Tibial nerve (tissue), 4 donors: ENCODE data around the gene C6orf118.

ENCODE experiments used
- CTCF ChIP-seq, 5 experiments: fragments of 200-600 bp in 3 of 5; fragments of 450-650 bp in 2 of 5; sonication (generic) in 3 of 5; IDR thresholded peaks; one replicate each; pipeline ENCODE4 v1.5.1; 2016 to 2019; ENCODE audit warnings: antibody characterized with exemption in 5 of 5, mild to moderate bottlenecking in 3 of 5, moderate library complexity in 2 of 5
- EP300 ChIP-seq, 2 donors: sonication (generic); formaldehyde crosslinking; IDR thresholded peaks; one replicate each; pipeline ENCODE4 v1.6.1; 2017; ENCODE audit warnings: antibody characterized with exemption in 2 of 2, mild to moderate bottlenecking in 1 of 2
- POLR2A ChIP-seq, 2 donors: fragments of 450-650 bp; IDR thresholded peaks; one replicate each; pipeline ENCODE4 v1.6.1; 2017; ENCODE audit warnings: antibody characterized with exemption in 2 of 2, mild to moderate bottlenecking in 2 of 2, moderate library complexity in 2 of 2

- no peak for TF ChIP-seq POLR2A (IDR thresholded peaks at IDR 0.05)
- no peak for TF ChIP-seq CTCF (IDR thresholded peaks at IDR 0.05)
- TF ChIP-seq EP300 (IDR thresholded peaks at IDR 0.05): no peak
These were observed 43.2 kb downstream of the C6orf118 start for GRCh38 chr6:165266191-165266590.
